ENCODE measurements around the gene UNK. TPM values are rescaled to one million over a fixed set of nuclear protein-coding genes. Genes with fewer than 3 reads are reported as not detected.
A peak's percentile ranks its signal among the peaks of the same experiment; 100 is the strongest.

Gene UNK
- total RNA-seq, 1 experiment from 2014 or later: 35.4 TPM

DNA sequence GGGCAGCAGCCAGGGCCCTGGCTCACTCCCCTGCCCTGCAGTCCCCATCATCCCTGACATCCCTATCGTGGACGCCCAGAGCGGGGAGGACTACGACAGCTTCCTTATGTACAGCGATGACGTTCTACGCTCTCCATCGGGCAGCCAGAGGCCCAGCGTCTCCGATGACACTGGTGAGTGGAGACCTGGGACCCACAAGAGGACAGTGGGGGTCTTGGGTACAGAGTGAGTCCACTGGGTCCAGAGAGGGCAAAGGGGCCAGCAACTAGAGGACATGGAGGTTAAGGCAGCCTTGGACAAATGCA is 32.2 kb upstream of the UNK start:
- TF ChIP-seq FOXJ3 (CRISPR knock-in tag; IDR thresholded peaks at IDR 0.05; ENCODE audit: borderline replicate concordance): no peak
- TF ChIP-seq KAT7 (CRISPR knock-in tag; IDR thresholded peaks at IDR 0.05; ENCODE audit: borderline replicate concordance): no peak
- TF ChIP-seq MXD4 (CRISPR knock-in tag; IDR thresholded peaks at IDR 0.05; ENCODE audit: borderline replicate concordance): no peak
- TF ChIP-seq NR3C1 (CRISPR knock-in tag; conservative IDR thresholded peaks at IDR 0.05; ENCODE audit: low read depth): no peak
- no peak for TF ChIP-seq EMX1 (CRISPR knock-in tag; IDR thresholded peaks at IDR 0.05)
- no peak for TF ChIP-seq RELA (CRISPR knock-in tag; IDR thresholded peaks at IDR 0.05; ENCODE audit: borderline replicate concordance)
- TF ChIP-seq, protein P1, sequence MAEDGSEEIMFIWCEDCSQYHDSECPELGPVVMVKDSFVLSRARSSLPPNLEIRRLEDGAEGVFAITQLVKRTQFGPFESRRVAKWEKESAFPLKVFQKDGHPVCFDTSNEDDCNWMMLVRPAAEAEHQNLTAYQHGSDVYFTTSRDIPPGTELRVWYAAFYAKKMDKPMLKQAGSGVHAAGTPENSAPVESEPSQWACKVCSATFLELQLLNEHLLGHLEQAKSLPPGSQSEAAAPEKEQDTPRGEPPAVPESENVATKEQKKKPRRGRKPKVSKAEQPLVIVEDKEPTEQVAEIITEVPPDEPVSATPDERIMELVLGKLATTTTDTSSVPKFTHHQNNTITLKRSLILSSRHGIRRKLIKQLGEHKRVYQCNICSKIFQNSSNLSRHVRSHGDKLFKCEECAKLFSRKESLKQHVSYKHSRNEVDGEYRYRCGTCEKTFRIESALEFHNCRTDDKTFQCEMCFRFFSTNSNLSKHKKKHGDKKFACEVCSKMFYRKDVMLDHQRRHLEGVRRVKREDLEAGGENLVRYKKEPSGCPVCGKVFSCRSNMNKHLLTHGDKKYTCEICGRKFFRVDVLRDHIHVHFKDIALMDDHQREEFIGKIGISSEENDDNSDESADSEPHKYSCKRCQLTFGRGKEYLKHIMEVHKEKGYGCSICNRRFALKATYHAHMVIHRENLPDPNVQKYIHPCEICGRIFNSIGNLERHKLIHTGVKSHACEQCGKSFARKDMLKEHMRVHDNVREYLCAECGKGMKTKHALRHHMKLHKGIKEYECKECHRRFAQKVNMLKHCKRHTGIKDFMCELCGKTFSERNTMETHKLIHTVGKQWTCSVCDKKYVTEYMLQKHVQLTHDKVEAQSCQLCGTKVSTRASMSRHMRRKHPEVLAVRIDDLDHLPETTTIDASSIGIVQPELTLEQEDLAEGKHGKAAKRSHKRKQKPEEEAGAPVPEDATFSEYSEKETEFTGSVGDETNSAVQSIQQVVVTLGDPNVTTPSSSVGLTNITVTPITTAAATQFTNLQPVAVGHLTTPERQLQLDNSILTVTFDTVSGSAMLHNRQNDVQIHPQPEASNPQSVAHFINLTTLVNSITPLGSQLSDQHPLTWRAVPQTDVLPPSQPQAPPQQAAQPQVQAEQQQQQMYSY (CRISPR knock-in tag; IDR thresholded peaks at IDR 0.05): no peak
- TF ChIP-seq PRRX2 (CRISPR knock-in tag; IDR thresholded peaks at IDR 0.05): no peak
- TF ChIP-seq ZNF263 (CRISPR knock-in tag; IDR thresholded peaks at IDR 0.05; ENCODE audit: low read depth): no peak
- no peak for TF ChIP-seq RORB (CRISPR knock-in tag; IDR thresholded peaks at IDR 0.05)
- TF ChIP-seq FOXP1 (CRISPR knock-in tag; IDR thresholded peaks at IDR 0.05; ENCODE audit: borderline replicate concordance): no peak
- TF ChIP-seq SP1 (CRISPR knock-in tag; conservative IDR thresholded peaks at IDR 0.05): no peak
- TF ChIP-seq, protein P2, sequence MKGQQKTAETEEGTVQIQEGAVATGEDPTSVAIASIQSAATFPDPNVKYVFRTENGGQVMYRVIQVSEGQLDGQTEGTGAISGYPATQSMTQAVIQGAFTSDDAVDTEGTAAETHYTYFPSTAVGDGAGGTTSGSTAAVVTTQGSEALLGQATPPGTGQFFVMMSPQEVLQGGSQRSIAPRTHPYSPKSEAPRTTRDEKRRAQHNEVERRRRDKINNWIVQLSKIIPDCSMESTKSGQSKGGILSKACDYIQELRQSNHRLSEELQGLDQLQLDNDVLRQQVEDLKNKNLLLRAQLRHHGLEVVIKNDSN (CRISPR knock-in tag; IDR thresholded peaks at IDR 0.05): no peak
- no peak for TF ChIP-seq TP53 (CRISPR knock-in tag; IDR thresholded peaks at IDR 0.05)
- TF ChIP-seq, protein P3, sequence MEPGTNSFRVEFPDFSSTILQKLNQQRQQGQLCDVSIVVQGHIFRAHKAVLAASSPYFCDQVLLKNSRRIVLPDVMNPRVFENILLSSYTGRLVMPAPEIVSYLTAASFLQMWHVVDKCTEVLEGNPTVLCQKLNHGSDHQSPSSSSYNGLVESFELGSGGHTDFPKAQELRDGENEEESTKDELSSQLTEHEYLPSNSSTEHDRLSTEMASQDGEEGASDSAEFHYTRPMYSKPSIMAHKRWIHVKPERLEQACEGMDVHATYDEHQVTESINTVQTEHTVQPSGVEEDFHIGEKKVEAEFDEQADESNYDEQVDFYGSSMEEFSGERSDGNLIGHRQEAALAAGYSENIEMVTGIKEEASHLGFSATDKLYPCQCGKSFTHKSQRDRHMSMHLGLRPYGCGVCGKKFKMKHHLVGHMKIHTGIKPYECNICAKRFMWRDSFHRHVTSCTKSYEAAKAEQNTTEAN (CRISPR knock-in tag; IDR thresholded peaks at IDR 0.05): no peak
- TF ChIP-seq, protein P4, sequence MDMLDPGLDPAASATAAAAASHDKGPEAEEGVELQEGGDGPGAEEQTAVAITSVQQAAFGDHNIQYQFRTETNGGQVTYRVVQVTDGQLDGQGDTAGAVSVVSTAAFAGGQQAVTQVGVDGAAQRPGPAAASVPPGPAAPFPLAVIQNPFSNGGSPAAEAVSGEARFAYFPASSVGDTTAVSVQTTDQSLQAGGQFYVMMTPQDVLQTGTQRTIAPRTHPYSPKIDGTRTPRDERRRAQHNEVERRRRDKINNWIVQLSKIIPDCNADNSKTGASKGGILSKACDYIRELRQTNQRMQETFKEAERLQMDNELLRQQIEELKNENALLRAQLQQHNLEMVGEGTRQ (CRISPR knock-in tag; IDR thresholded peaks at IDR 0.05): no peak
- DNase-seq (ENCODE audit: low spot score) (no peak), ATAC-seq (no peak)
- peak overlapping the region; percentile 12; the same call in 1 of the 2 replicates for H3K4me3 Mint-ChIP-seq
- no peaks in the 10 kb centered on the region for H3K9me3 Mint-ChIP-seq
- no peaks in the 10 kb centered on the region for H3K36me3 Mint-ChIP-seq
- H3K27ac Mint-ChIP-seq: no peak overlapping the region
- peaks cover 8% of the 10 kb centered on the region for H3K27me3 Mint-ChIP-seq (ENCODE audit: low read depth)
- ChIA-PET POLR2A (no interaction called here), CTCF (interaction anchor here (1.0 to 9.4 kb wide), 16 partner anchors 10 to 169 kb away, joined by 3 to 318 read pairs (median 20); partner anchors contain the start of genes GALK1, SMIM5 and UNK)
- peaks cover 6% of the 10 kb centered on the region for H3K4me1 Mint-ChIP-seq

DNA sequence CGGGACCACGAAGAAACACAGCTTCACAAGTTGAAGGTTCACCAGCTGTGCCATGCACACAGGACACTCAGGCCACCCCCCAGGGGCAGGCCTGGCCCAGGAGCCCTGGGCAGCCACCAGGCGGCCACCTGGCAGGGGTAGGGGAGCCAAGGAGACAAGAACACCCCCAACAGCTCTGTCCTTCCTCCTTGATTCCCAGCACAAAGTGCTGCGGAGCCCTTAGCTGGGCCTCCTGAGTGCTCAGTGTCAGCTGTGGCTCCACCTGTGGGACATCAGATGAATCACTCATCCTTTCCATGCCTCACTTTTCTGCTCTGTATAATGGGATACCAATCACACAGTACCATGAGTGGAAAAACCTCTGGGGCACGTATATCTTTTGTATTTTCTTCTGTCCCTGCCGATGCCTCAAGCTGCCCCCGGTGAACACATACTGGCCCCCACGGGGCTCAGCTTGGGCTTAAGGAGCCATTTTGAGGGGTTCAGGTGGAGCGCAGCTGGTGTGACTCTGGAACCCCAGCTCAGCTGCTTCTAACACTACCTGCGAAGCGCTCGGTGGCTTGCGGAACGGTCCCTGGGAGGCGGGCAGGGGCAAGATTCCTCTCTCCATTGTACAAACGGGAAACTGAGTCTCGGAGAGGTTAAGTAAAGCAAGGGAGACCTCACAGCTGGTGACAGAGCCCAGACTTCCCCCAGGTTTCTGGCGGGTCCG is 31.6 kb upstream of the UNK start:
- no peak for DNase-seq (ENCODE audit: low spot score)
- Mint-ChIP-seq H3K4me1 (peaks cover 6% of the 10 kb centered on the region), H3K9me3 (no peaks in the 10 kb centered on the region), H3K27ac (no peak overlapping the region), H3K27me3 (ENCODE audit: low read depth) (peaks cover 8% of the 10 kb centered on the region), H3K4me3 (peak overlapping the region; percentile 56), H3K36me3 (no peaks in the 10 kb centered on the region)
- TF ChIP-seq, protein P1 (CRISPR knock-in tag; IDR thresholded peaks at IDR 0.05): no peak
- TF ChIP-seq GTF2I (CRISPR knock-in tag; conservative IDR thresholded peaks at IDR 0.05) (peak; percentile 88), MYBL2 (CRISPR knock-in tag; IDR thresholded peaks at IDR 0.05) (0 out of 2 replicates have a peak, but pooled peaks have one; percentile 5), JAZF1 (CRISPR knock-in tag; IDR thresholded peaks at IDR 0.05) (no peak), ZNF671 (CRISPR knock-in tag; IDR thresholded peaks at IDR 0.05) (no peak)
- TF ChIP-seq, protein P5, sequence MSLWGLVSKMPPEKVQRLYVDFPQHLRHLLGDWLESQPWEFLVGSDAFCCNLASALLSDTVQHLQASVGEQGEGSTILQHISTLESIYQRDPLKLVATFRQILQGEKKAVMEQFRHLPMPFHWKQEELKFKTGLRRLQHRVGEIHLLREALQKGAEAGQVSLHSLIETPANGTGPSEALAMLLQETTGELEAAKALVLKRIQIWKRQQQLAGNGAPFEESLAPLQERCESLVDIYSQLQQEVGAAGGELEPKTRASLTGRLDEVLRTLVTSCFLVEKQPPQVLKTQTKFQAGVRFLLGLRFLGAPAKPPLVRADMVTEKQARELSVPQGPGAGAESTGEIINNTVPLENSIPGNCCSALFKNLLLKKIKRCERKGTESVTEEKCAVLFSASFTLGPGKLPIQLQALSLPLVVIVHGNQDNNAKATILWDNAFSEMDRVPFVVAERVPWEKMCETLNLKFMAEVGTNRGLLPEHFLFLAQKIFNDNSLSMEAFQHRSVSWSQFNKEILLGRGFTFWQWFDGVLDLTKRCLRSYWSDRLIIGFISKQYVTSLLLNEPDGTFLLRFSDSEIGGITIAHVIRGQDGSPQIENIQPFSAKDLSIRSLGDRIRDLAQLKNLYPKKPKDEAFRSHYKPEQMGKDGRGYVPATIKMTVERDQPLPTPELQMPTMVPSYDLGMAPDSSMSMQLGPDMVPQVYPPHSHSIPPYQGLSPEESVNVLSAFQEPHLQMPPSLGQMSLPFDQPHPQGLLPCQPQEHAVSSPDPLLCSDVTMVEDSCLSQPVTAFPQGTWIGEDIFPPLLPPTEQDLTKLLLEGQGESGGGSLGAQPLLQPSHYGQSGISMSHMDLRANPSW (CRISPR knock-in tag; conservative IDR thresholded peaks at IDR 0.05; ENCODE audit: low read depth): no peak
- ATAC-seq: no peak
- ChIA-PET POLR2A (interaction anchor here (0.7 to 1.6 kb wide), 7 partner anchors 12 to 86 kb away, joined by 3 to 13 read pairs (median 4); partner anchors contain the start of genes GALK1, ITGB4, RECQL5 and SAP30BP), CTCF (interaction anchor here (0.6 to 9.4 kb wide), 84 partner anchors 8 to 492 kb away, joined by 3 to 318 read pairs (median 5); partner anchors contain the start of genes ACOX1, GALK1, GGA3 and ITGB4)

Data from WTC11 (cell line).